DMS79 treated with DMSO at 0.1 percent for 48 hours (cell line): ENCODE data around the gene FAF1.

Experiments used
- DNase-seq: peaks from one replicate; lab custom pipeline; 2025; lab: John Stamatoyannopoulos, UW

Gene FAF1

DNA sequence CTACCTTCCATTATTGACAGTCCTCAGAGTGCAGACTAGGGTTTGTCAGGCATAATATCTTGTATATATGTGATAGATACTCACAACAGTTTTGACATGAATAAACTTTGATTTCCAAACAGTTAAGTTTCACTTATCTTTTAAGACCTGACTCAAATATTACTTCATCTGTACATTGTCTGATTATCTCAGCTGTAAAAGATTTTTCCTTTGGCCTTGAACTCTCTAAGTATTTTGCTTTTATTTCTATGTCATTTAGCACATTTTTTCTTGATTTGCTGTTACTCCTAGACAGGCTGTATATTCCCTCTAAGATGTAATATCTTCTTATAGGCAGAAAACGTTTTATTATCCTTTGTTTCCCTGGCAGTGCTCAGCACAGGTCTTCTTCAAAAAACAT lies 471.2 kb downstream of the FAF1 start:
- no peak for DNase-seq

DNA sequence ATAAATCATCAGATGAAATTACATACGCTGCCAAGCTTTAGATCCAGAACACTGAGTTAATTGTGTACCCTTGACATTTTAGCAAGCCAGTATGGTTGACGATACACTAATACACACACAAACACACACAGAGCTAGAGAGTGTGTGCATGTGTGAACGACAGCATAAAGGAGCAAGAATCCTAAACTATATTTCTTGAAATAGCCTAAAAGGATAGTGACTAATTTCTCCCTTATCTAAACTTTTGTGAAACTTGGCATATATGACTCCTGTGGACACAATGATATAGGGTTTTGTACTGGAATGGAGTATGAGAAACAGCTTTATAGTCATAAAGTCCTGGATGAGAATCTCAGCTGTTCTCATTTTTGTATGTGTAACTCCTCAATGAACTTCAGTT lies 471.7 kb downstream of the FAF1 start:
- no peak for DNase-seq

DNA sequence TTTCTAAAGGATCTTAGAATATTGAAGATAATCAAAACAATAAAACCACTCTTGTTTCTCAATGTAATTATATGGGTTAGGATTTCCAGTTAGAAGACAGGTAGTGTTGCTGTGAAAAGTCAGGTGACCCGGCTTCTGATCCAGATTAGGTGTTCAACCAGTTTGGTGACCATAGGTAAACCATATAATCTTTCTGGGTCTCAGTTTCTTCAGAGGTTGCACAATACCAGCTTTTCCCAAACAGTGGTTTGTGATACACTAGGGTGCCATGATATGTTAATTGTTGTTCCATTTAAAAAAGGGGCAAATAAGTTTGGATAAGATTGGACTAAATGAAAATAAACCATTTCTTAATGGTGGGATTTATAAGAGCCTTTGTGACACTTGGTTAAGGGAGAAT lies 472.3 kb downstream of the FAF1 start:
- no peak for DNase-seq

DNA sequence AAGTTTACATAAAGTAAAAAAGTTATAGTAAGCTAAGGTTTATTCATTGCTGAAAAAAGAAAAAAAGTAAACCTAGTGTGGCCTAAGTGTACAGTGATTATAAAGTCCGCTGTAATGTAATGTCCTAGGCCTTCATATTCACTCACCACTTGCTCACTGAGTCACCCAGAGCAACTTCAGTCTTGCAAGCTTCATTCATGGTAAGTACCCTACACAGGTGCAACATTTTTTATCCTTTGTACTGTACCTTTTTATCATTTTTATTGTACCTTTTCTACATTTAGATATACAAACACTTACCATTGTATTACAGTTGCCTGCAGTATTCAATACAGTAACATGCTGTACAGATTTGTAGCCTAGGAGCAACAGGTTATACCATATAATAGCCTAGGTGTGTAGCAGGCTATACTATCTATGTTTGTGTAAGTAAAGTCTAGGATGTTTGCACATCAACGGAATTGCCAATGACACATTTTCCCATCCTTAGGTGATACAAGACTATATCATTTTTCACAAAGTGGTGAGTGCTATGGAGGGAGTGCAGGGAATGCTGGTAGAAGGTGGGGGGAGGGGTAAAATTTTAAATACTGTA lies 478.8 kb downstream of the FAF1 start:
- no peak for DNase-seq

DNA sequence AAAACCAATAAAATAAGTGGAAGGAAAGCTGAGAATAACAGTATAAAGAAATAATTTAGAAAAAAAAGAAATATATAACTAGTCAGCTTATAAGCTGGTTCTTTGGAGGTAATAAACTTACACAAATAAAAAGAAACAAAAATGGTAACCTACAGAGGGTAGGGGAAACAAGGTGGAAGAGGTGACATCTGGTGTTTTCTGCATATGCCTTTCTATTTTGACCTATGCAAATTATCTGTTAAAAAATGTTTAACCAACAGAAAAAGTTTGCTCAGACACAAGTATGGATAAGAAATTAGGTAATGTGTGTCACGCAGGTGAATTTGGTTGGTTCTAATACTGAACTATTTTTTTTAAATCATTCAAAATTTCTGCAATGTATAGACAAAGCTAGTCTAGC lies 483.3 kb downstream of the FAF1 start:
- DNase-seq: no peak

DNA sequence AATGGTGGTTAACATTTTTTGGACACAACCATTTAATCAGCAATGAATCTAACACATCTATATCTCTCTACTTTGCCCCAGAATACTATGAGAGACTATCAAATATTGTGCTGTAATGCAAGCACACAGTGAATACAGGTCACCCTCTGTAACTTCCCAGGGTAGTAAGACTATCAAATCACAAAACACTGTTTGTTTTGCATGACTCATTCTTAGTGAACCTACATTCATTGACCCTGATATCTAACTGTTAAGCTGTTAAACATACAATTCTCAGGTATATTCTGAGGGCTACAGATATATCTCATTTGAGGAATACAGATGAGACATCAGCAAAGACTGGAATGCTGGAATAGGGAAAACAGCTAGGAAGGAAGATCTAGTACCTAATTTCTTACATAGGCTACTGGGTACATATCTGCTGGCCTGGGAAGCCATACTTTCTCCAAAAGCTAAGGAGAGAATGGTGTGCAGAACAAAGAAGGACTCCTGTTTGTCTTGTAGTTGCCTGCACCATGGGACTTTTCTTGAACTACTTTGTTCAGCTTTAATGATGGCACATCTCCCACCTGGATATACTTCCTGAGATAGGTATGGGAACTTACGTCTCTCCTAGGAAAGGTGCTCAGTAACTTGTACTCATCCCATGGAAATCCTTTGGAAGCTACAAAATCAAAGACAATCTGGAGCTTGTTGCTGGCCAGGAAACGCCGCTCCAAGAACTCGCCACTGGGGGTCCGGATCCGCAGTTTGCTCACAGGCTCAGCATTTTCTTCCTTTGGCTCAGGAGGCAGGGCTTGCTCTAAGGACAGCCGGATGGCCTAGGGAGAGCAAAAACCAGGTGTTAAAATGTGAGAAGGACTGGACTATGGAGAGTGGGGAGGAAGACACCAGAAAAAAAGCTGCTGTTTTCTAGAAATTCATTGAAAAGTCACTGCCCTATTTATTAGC lies 484.9 kb downstream of the FAF1 start:
- DNase-seq: no peak

DNA sequence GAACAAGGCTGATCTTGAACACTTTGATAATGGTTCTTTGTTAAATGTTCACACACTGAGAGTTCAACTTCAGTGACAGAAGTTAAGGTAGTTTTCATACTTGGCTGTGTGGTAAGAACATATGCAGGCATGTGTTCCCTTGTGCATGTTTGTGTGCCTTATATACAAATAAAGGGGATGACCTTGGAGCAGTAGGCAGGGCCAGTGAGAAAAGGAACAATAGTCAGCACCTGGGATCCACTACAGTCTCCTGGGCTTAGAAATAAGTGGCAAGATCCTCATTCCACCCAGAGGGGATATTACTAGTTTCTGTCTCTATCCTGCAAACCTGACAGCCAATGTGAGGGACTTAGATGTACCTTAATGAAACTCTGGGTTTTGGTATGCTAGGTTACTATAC lies 486.6 kb downstream of the FAF1 start:
- no peak for DNase-seq

DNA sequence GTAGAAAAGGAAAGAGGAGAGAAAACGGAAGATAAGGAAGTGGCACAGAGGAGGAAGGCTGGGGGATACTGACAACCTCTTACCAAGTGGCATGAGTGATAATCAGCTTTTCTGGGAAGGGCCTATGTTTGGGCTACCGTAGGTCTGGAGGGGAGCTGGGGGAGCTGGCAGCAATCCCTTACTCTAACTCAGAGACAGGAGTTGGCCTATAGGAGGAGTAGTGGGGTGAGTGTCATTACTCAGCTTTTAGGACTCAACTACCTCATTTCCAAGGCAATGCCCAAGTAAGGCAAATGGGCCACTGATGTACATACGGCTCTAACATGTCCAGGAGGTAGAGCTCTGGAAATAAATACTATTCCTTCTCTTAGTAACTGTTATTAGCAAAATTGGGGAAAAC lies 488.1 kb downstream of the FAF1 start:
- no peak for DNase-seq

DNA sequence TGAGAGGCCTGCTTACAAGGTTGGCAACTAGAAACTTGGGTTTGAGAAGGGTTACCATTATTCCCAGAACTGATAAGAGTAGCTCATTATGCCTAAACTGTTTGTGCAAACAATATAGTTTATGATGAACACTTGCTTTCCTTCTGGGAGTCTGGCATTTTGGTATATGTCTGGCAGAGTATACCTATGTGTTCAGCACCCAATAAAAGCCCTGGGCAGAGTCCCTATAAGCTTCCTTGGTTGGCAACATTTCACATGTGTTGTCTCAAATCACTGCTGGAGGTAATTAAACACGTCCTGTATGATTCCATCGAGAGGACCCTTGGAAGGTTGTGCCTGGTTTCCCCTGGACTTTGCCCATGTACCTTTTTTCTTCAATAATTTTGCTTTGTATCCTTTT lies 497.1 kb downstream of the FAF1 start:
- DNase-seq: no peak

DNA sequence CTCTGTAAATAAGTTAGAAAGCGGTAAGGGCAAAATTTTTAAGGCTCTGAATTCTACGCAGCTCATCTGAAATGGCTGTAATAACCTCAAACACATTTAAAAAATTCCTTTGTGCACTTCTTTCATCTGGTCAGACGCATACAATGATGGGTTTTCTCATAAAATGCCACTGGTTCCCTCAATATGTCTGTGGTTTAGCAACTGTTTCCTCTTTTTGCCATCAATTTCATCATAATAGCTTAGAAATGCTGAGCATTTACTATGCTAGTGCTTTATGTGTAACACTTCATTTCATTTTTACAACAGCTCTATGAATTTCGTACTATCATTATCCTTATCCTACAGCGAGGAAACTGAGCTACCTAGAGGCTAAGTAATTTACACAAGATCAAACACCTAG lies 501.6 kb downstream of the FAF1 start:
- DNase-seq: no peak

DNA sequence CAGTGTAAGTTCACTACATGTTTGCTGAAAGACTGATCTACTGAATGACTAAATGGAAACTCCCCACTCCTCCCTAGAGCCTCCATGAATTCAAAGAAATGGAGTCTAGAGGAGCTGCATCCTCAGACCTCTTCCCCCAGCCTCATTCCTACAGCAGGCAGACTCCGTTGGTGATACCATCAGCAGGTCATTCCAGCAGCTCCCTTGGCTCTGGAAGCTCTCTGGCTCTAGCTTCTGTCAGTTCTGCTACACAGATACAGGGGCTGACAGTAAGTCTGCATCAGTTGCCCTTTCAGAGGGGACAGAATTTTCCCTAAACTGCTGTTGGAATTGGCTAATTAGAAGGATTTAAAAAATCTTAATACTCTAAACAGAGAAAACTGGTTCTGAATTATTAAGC lies 505.2 kb downstream of the FAF1 start:
- DNase-seq: no peak

DNA sequence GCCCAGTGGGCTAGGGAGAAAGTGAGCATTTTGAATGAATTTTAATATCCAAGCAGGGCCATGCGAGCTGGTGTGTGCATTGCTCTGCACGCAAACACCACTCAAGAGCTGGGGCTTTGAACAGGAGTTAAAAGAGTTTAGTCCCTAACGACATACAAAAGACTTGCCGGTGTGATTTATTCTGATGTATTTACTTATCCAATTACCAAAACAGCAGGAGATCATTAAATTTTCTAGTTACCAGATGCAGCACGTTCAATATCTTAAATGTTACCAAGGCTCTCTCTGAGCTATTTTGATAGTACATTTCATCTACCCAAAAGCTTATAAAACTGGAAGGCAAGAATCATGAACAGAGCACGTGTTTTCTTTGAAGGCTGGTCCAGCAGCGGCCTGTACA lies 506.8 kb downstream of the FAF1 start:
- DNase-seq: no peak

DNA sequence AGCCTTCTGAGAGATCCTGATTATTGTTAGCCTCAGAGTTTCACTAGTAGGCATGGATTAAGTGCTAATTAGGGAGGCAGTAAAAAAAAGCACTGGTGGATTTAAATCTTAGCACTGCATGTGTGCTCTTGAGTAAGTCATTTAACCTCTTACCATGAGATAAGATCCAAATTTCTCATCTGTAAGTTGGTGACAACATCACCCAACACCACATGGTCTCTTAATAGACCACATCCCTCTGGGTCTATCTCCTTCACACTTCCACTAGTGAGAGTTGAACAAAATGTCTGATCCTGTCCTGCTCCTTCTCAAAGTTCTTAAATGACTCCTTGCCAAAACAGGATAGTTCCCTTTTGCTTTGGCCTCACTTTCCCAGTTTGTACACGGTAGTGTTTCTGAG lies 507.4 kb downstream of the FAF1 start:
- no peak for DNase-seq

DNA sequence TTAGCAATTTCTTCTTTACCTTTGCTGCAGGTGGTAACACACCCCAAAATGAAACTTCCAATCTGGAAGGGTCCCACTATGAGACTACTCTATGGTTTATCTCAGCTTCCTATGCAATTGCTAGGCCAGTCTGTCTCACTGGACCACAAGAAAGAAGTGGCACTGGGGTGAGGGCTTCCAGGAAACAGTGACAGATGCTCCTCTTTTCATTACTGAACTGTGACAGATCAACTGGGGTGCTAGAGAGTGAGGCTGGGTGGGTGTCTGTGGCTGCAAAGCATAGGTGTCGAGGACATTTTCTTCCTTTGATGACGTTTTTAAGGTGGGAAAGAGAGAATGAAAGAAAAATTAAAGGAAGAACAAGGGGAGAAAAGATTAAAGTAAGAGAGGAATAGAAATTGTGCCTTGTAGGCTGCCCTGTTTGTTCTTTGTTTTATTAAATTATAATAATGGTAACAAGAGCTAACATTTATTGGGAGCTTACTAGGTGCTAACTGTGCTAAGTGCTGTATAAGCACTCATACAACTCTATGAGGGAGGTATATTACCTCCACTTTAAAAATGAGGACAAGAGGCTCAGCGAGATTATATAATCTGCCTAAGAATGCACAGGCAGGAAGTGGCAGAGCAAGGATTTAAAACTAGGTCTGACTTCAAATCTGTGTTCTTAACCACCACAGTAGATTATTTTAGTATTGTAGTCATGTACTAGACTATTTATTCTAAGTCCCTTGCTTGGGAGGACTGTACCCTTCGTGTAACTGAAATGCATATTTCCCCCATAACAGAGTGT lies 509.0 kb downstream of the FAF1 start:
- no peak for DNase-seq

DNA sequence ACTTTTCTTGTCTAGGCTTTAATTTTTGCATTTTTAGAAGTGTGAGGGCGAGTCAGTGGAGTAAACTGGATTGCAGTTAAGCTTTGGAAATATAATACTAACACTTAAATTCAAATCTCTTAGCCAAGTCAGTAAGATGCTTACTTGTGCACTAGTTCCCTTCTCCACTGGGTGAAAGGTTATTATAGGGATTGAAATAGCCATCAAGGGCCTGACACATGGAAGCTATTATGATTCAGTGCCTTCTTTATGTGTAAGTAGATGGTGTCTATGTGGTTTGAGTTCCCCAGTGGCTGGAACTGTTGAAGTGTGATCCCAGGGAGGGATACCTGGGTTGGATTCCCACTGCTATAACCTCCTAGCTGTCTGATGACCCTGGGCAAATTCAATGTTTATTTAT lies 512.1 kb downstream of the FAF1 start:
- DNase-seq: no peak

DNA sequence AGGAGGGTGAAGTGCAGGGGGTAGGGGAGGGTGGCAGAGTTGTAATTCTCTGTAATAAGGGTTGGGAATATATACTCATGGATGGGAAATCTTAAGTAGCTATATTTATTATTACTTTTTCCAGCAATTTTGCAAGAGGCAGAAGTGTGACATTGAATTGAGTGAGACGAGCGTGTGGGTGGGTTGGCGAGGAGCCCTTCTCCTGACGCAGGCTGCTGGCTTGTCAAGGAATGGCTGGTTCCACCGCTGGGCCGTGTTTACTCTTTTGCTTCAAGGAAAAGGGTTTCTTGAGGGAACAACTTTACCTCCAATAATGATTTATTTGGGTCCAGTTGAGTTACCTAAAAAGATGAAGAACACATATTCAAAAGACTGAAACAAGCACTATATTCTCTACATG lies 518.9 kb downstream of the FAF1 start:
- DNase-seq: no peak

DNA sequence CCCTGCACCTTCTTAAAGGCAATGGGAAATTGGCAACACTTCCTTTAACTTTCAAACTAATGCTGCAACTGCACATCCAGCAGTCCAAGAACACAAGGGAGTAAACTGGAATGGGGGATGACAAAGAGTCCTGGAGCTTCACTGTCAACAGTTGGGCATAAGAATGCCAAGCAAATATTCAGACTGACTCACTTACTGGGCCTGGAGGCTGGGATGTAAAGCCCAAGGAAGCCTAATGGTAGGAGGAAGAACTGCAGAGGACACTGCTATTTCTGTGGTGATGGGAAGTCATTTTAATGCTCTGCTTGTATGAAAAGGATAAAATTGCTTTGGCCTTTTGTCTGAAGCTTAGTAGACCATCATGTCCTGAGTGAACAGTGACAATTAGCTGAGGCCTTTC lies 521.1 kb downstream of the FAF1 start:
- no peak for DNase-seq

DNA sequence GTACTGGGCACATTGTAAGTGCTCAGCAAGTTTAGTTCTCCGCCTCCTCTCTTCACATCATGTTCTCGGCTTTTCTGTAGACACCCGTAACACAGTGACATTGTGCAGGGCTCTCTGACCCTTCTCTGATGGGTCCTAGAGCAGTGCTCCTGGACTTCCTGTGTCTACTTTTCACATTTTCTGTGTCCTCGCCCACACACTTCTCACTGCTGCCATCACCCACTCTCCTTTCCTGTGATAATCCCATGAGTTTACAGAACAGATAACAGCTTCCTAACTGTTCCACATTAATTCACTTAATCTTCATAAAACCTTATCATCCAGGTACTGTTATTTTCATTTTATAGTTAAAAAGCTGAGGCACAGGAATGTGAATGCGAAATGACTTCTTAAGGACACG lies 523.6 kb downstream of the FAF1 start:
- no peak for DNase-seq

DNA sequence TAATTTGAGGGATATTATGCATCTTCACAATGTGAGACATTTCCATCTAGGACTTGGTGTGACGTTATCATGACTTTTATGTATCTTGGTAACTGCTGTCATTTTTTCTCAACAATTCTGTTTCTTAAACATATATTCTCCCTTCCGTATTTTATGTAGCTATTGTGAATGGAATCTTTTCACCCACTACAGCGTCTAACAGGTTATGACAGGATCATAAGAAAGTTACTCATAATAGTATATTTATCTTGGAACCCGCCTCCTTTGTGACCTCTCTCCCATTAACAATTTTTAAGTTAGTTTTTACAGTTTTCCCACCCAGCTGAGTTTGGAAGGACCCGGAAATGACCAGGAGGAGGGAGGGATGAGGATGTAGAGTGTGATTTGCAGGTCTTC lies 530.1 kb downstream of the FAF1 start:
- DNase-seq: no peak

DNA sequence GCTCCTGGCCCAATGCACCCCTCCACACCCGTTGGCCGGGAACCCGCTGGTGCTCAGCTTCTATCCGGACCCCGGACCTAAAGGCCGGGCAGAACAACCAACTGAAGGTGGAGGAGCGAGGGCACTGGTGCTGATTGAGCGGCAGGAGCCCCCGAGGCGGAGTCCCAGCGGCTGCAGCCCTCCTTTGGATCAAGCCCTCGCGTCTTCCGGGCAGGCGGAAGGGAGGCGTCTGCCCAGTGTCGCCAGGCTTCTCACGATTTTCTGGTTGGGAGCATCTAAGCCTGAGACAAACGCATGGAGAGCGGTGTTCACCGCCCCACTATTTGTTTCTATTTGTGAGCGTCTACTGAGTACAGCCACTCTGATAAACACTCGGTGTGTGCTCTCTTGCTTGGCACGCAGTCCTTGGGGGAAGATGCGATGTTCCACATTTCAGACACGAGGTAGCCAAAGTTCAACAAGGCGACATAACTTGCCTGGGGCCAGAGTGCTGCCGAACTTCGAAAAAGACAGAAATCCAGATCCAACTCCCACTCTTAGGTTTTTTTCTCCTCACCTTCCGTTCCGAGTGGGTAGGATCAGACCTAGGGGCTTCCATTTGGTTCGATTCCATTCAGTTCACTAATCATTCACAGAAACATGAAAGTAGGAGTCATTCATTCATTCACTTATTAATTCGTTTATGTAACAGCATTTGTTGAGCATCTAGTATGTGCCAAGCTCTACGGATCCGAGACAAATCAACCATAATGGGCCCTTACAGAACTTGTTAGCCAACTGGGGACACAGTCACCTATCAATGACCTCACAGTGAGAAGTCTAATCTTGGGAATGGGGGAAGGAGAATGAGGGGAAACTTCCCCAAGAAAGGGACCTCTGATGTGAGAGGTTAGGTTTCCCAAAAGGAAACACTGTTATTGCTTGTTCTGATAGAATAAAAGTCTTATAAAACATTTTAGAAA lies 532.0 kb downstream of the FAF1 start:
- no peak for DNase-seq

DNA sequence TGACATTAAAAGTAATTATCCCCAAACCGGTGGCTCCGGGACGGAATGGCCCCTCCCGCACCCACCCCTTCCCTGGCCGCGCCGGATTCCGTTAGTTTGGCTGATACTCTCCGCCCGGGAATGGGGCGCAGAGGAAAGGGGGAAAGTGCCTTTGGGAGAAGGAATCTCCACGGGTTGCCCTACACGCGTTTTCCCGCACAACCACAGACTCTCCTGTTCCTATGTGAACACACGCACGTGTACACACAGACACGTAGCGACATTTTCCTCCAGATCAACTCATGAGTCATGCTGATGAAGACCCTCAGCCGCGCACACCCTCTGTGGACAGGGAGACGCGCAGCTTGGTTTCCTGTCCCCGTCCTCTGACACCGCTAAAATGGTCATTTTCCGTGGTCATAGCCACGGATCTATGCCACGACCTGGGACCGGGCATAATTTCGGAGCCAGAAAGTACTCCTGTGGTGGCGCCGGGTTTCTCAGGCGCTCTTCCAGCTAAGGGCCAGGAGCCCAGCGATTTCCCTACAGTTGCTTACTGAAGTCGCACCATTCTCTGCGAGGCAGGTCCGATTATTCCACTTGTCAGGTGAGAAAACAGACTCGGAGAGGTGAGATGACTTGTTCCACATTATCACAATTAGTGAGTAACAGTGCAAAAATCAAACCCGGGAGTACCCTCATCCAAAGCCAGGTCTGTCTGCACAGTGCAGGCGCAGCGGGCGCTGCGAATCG lies 532.8 kb downstream of the FAF1 start:
- no peak for DNase-seq
